GM23338 (cell line): Measurements from ENCODE around the gene AP1B1.

Experiments used
- EZH2 ChIP-seq: fragments of 200-600 bp; sonication (generic); IDR thresholded peaks from one replicate; pipeline ENCODE4 v1.8.0; 2017; ENCODE audit warnings: antibody characterized with exemption, mild to moderate bottlenecking, low read depth; ENCODE audit not compliant: unreplicated experiment
- EZH2phosphoT487 ChIP-seq: fragments of 200-600 bp; sonication (generic); IDR thresholded peaks from one replicate; pipeline ENCODE4 v1.8.1; 2018; ENCODE audit warnings: antibody characterized with exemption; ENCODE audit not compliant: unreplicated experiment
- NANOG ChIP-seq: IDR thresholded peaks from 2 replicates; pipeline ENCODE4 v1.6.1; 2016; ENCODE audit warnings: antibody characterized with exemption, borderline replicate concordance
- POLR2AphosphoS5 ChIP-seq: IDR thresholded peaks from 2 replicates; pipeline ENCODE4 v1.6.1; 2016; ENCODE audit warnings: antibody characterized with exemption, low read depth
- STAT1 ChIP-seq: IDR thresholded peaks from one replicate; pipeline ENCODE4 v1.6.1; 2016; ENCODE audit warnings: antibody characterized with exemption; ENCODE audit not compliant: unreplicated experiment
- TF ChIP-seq, protein P1 (sequence below), 2 experiments: fragments of 200-600 bp in 1 of 2; sonication (generic) in 1 of 2; conservative IDR thresholded peaks; 2 replicates each; pipeline versions ENCODE4 v1.5.1 to v1.6.1; 2016 to 2017; ENCODE audit warnings: antibody characterized with exemption in 2 of 2, low read depth in 2 of 2, mild to moderate bottlenecking in 2 of 2, moderate library complexity in 1 of 2
- TF ChIP-seq, protein P2 (sequence below): IDR thresholded peaks from one replicate; pipeline ENCODE4 v1.6.1; 2018; ENCODE audit warnings: antibody characterized with exemption; ENCODE audit not compliant: unreplicated experiment

DNA sequence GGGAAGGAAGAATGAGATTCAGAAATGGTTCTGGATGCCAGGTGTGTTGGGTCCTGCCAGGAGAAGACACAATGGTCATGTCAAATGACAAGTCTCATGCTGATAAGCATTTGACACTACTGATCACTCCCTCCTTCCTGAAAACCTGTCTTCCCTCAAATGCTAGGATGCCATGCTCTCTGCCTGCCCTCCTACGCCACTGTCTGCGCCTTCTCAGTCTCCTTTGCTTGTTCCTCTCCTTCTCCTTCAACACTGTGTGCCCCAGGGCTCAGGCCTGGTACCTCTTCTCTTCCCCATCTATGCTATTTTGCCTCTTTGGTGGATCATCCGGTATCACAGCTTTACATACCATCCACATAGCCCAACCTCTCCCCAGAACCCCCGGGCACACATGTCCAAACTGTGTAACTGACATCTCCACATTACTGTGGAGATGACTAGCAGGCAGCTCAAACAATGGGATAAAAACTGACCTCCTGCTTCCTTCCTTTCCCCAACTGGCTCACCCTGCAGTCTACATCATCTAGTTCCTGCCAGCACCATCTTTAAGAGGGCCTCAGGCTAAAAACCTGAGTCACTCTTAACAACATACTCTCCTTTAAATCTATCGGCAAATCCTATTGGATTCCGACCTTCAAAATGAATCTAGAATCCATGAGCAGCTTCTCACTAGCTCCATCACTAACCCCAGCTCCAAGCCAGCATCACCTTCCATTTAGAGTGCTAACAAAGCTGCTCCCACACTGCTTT is 8.2 kb downstream of the AP1B1 start:
- TF ChIP-seq, protein P1, sequence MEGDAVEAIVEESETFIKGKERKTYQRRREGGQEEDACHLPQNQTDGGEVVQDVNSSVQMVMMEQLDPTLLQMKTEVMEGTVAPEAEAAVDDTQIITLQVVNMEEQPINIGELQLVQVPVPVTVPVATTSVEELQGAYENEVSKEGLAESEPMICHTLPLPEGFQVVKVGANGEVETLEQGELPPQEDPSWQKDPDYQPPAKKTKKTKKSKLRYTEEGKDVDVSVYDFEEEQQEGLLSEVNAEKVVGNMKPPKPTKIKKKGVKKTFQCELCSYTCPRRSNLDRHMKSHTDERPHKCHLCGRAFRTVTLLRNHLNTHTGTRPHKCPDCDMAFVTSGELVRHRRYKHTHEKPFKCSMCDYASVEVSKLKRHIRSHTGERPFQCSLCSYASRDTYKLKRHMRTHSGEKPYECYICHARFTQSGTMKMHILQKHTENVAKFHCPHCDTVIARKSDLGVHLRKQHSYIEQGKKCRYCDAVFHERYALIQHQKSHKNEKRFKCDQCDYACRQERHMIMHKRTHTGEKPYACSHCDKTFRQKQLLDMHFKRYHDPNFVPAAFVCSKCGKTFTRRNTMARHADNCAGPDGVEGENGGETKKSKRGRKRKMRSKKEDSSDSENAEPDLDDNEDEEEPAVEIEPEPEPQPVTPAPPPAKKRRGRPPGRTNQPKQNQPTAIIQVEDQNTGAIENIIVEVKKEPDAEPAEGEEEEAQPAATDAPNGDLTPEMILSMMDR (conservative IDR thresholded peaks at IDR 0.05; ENCODE audit: low read depth in 2 of 2), result no peak
- TF ChIP-seq POLR2AphosphoS5, result no peak
- no peak for TF ChIP-seq STAT1
- no peak for TF ChIP-seq NANOG
- TF ChIP-seq EZH2, result no peak
- TF ChIP-seq, protein P2, sequence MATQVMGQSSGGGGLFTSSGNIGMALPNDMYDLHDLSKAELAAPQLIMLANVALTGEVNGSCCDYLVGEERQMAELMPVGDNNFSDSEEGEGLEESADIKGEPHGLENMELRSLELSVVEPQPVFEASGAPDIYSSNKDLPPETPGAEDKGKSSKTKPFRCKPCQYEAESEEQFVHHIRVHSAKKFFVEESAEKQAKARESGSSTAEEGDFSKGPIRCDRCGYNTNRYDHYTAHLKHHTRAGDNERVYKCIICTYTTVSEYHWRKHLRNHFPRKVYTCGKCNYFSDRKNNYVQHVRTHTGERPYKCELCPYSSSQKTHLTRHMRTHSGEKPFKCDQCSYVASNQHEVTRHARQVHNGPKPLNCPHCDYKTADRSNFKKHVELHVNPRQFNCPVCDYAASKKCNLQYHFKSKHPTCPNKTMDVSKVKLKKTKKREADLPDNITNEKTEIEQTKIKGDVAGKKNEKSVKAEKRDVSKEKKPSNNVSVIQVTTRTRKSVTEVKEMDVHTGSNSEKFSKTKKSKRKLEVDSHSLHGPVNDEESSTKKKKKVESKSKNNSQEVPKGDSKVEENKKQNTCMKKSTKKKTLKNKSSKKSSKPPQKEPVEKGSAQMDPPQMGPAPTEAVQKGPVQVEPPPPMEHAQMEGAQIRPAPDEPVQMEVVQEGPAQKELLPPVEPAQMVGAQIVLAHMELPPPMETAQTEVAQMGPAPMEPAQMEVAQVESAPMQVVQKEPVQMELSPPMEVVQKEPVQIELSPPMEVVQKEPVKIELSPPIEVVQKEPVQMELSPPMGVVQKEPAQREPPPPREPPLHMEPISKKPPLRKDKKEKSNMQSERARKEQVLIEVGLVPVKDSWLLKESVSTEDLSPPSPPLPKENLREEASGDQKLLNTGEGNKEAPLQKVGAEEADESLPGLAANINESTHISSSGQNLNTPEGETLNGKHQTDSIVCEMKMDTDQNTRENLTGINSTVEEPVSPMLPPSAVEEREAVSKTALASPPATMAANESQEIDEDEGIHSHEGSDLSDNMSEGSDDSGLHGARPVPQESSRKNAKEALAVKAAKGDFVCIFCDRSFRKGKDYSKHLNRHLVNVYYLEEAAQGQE, result no peak
- no peak for TF ChIP-seq EZH2phosphoT487
